ENCODE results near the gene GART.

DNA sequence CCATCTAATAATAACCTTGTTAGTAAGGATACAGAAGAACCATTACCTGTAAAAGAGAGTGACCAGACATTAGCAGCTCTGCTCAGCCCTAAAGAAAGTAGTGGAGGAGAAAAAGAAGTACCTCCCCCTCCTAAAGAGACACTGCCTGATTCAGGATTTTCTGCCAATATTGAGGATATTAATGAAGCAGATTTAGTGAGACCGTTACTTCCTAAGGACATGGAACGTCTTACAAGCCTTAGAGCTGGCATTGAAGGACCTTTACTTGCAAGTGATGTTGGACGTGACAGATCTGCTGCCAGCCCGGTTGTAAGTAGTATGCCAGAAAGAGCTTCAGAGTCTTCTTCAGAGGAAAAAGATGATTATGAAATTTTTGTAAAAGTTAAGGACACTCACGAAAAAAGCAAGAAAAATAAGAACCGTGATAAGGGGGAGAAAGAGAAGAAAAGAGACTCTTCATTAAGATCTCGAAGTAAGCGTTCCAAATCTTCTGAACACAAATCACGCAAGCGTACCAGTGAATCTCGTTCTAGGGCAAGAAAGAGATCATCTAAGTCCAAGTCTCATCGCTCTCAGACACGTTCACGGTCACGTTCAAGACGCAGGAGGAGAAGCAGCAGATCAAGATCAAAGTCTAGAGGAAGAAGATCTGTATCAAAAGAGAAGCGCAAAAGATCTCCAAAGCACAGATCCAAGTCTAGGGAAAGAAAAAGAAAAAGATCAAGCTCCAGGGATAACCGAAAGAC lies 12.5 kb upstream of the GART start:
- TF ChIP-seq, protein P1, sequence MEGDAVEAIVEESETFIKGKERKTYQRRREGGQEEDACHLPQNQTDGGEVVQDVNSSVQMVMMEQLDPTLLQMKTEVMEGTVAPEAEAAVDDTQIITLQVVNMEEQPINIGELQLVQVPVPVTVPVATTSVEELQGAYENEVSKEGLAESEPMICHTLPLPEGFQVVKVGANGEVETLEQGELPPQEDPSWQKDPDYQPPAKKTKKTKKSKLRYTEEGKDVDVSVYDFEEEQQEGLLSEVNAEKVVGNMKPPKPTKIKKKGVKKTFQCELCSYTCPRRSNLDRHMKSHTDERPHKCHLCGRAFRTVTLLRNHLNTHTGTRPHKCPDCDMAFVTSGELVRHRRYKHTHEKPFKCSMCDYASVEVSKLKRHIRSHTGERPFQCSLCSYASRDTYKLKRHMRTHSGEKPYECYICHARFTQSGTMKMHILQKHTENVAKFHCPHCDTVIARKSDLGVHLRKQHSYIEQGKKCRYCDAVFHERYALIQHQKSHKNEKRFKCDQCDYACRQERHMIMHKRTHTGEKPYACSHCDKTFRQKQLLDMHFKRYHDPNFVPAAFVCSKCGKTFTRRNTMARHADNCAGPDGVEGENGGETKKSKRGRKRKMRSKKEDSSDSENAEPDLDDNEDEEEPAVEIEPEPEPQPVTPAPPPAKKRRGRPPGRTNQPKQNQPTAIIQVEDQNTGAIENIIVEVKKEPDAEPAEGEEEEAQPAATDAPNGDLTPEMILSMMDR (conservative IDR thresholded peaks at IDR 0.05; ENCODE audit: low read depth, low read length) = no peak
- TF ChIP-seq EZH2phosphoT487 (IDR thresholded peaks at IDR 0.05; ENCODE audit: borderline replicate concordance, low read length) = no peak

Measured in PC-3 (cell line).